Retinal pigment epithelial cell (primary cell): Measurements from ENCODE around the gene CACNA1B.

Experiments
- DNase-seq: peaks from one replicate; pipeline ENCODE4 v3.0.0-alpha.2; 2010; ENCODE audit warnings: low read depth
- H3K4me3 ChIP-seq: 2 replicates; pipeline ENCODE4 v1.5.1; 2011; ENCODE audit warnings: mild to moderate bottlenecking, low read length, control low read depth, moderate library complexity
- TF ChIP-seq, protein P1 (sequence below): conservative IDR thresholded peaks from 2 replicates; pipeline ENCODE4 v1.5.1; 2011; ENCODE audit warnings: low read depth, low read length, control low read depth, inconsistent platforms

The CACNA1B gene

GRCh38 chr9:138011951-138012500 lies 134.4 kb downstream of the CACNA1B start:
- H3K4me3 ChIP-seq, result no peak overlapping the region
- no peak for DNase-seq
- TF ChIP-seq, protein P1, sequence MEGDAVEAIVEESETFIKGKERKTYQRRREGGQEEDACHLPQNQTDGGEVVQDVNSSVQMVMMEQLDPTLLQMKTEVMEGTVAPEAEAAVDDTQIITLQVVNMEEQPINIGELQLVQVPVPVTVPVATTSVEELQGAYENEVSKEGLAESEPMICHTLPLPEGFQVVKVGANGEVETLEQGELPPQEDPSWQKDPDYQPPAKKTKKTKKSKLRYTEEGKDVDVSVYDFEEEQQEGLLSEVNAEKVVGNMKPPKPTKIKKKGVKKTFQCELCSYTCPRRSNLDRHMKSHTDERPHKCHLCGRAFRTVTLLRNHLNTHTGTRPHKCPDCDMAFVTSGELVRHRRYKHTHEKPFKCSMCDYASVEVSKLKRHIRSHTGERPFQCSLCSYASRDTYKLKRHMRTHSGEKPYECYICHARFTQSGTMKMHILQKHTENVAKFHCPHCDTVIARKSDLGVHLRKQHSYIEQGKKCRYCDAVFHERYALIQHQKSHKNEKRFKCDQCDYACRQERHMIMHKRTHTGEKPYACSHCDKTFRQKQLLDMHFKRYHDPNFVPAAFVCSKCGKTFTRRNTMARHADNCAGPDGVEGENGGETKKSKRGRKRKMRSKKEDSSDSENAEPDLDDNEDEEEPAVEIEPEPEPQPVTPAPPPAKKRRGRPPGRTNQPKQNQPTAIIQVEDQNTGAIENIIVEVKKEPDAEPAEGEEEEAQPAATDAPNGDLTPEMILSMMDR, result no peak

GRCh38 chr9:138013273-138013672 lies 135.7 kb downstream of the CACNA1B start:
- H3K4me3 ChIP-seq, result no peak overlapping the region
- TF ChIP-seq, protein P1, result no peak
- DNase-seq, result no peak

- TF ChIP-seq, protein P1, result no peak
- DNase-seq, result no peak
- H3K4me3 ChIP-seq, result no peak overlapping the region
Observed at GRCh38 chr9:138013836-138014562, 136.4 kb downstream of the CACNA1B start.

DNA sequence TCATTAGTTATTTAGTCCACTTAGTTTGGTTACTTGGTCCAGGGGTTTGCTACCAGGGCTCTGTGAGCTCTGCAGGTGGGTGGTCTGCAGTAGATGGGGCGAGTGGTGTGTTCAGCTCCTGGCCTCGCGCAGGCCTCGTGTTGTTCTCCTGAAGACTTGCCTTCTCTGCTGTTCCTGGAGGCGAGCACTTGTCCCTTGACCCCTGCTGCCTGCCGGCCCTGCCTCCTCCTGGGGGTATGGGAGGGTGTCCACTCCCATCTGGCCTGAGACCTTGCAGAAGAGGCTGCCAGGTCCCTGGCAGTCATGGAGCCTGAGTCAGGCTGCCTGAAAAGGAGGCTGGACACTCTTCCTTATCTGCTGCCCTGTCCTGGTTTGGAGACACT lies 137.0 kb downstream of the CACNA1B start:
- TF ChIP-seq, protein P1, result no peak
- no peak overlapping the region for H3K4me3 ChIP-seq
- no peak for DNase-seq

DNA sequence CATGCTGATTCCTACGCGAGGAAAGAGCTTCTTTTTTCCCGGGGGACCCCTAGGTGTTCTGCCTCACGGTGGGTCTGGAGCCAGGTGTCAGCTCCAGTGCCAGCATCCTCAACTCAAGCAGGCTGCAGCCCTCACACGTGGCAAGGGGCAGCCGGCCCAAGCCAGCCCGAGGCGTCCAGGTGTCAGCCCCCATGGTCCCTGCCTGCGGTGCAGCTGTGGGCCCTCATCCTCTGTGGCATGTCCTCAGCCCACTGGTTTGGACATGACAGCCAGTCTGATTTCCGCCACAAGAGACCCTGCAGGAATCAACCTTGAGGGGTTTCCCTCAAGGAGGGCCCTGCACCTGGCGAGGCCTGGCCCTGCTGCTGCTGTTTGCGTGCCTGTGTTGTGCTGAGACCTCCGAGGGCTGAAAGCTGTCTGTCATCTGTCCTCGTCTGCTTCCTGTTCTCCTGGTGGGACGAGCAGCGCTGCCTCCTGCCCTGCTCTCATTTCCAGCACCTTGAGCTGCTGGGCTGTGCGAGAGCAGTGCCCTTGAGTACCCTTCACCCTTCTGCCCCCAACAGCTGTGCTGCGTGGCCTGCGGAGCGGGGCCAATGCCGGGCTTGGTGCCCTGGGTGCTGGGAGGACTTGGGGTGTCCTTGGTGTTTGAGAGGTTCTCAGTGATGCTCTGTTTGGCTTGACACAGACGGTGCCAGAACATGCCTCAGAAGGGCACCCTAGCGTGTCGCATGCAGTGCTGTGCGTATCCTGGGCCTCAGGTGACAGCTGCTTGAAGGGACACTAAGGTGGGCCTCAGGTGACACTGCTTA lies 137.6 kb downstream of the CACNA1B start:
- H3K4me3 ChIP-seq, result no peak overlapping the region
- TF ChIP-seq, protein P1, result no peak
- no peak for DNase-seq

DNA sequence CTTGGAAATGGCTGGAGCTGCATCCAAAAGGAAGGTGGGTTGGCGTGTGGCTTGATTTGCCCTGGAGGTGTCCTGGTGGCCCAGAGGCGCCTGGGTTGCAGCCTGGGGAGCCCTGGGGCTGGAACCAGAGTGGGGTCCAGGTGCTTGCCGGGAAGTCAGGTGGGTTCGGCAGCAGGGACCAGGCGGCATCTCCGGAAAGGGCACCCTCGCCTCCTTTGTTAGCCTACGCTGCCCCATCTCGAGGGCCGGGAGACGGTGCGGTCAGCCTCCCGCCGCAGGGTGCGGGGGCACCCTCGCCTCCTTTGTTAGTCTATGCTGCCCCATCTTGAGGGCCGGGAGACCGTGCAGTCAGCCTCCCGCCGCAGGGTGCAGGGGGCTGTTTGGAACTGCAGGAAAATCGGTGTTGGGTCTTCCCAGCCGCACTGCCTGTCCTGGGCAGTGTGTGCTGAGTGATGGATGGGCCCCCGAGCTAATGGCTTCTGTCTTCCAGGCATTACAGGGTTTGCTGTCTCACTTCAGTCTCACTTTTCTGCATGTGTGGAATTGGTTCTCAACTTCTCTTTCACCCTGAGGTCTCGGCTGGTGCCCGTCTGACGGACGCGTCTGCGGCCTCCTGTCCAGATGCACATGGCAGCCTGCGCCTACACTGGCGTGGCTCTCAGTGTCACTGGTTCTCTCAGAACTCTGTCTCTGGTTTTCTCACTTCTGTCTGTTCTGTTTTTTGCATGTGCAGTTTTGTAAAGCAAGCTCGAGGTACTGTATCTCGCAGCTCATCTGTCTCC lies 139.0 kb downstream of the CACNA1B start:
- TF ChIP-seq, protein P1, result no peak
- no peak for DNase-seq
- no peak overlapping the region for H3K4me3 ChIP-seq
